Epithelial cell of prostate (primary cell): ENCODE measurements around the gene AIF1L.

Source experiments
- DNase-seq: peaks from one replicate; pipeline ENCODE4 v3.0.0-alpha.2; 2011; ENCODE audit warnings: low read depth, low spot score
- H3K27ac ChIP-seq: fragments of 450-650 bp; 2 replicates; pipeline ENCODE4 v1.5.1; 2017; ENCODE audit warnings: mild to moderate bottlenecking

The AIF1L gene

GRCh38 chr9:131096269-131097125 lies at the start of gene AIF1L:
Gene AIF1L (plus strand): TSS chr9:131096531. CDS start chr9:131096630, 99 bp downstream.
- H3K27ac ChIP-seq, result no peak within 1 kb of the TSS
- DNase-seq, result no peak

- H3K27ac ChIP-seq, result no peak overlapping the region
- no peak for DNase-seq
Measured at GRCh38 chr9:131046581-131047202, 49.6 kb upstream of the AIF1L start.

- no peak for DNase-seq
- H3K27ac ChIP-seq, result no peak overlapping the region
Measured at GRCh38 chr9:131048332-131048731, 48.0 kb upstream of the AIF1L start.

- H3K27ac ChIP-seq, result no peak overlapping the region
- no peak for DNase-seq
Measured at GRCh38 chr9:131048820-131049219, 47.5 kb upstream of the AIF1L start.

GRCh38 chr9:131049829-131050715 lies 46.3 kb upstream of the AIF1L start:
- no peak for DNase-seq
- H3K27ac ChIP-seq, result no peak overlapping the region

- no peak for DNase-seq
- no peak overlapping the region for H3K27ac ChIP-seq
Measured at GRCh38 chr9:131050831-131051230, 45.5 kb upstream of the AIF1L start.

GRCh38 chr9:131051592-131052517 lies 44.5 kb upstream of the AIF1L start:
- H3K27ac ChIP-seq, result no peak overlapping the region
- DNase-seq, result no peak

GRCh38 chr9:131053896-131054295 lies 42.4 kb upstream of the AIF1L start:
- no peak for DNase-seq
- H3K27ac ChIP-seq, result no peak overlapping the region

GRCh38 chr9:131056781-131057506 lies 39.4 kb upstream of the AIF1L start:
- no peak overlapping the region for H3K27ac ChIP-seq
- DNase-seq, result no peak

- H3K27ac ChIP-seq, result no peak overlapping the region
- DNase-seq, result no peak
Measured at GRCh38 chr9:131060900-131061630, 35.3 kb upstream of the AIF1L start.

GRCh38 chr9:131062969-131063368 lies 33.4 kb upstream of the AIF1L start:
- no peak for DNase-seq
- no peak overlapping the region for H3K27ac ChIP-seq

GRCh38 chr9:131065599-131065998 lies 30.7 kb upstream of the AIF1L start:
- no peak for DNase-seq

GRCh38 chr9:131067625-131068024 lies 28.7 kb upstream of the AIF1L start:
- H3K27ac ChIP-seq, result no peak overlapping the region
- DNase-seq, result no peak

More at GRCh38 chr9:131065599-131065998, 30.7 kb upstream of the AIF1L start:
- no peak overlapping the region for H3K27ac ChIP-seq

- DNase-seq, result no peak
- no peak overlapping the region for H3K27ac ChIP-seq
Measured at GRCh38 chr9:131068076-131068816, 28.1 kb upstream of the AIF1L start.

- DNase-seq, result no peak
- no peak overlapping the region for H3K27ac ChIP-seq
Measured at GRCh38 chr9:131069699-131070098, 26.6 kb upstream of the AIF1L start.

- no peak overlapping the region for H3K27ac ChIP-seq
- no peak for DNase-seq
Measured at GRCh38 chr9:131072107-131072870, 24.0 kb upstream of the AIF1L start.

- H3K27ac ChIP-seq, result no peak overlapping the region
- DNase-seq, result no peak
Measured at GRCh38 chr9:131072871-131073237, 23.5 kb upstream of the AIF1L start.
